Mammary epithelial cell (primary cell): ENCODE results near the gene SPARCL1.

Experiments used
- EZH2 ChIP-seq: IDR thresholded peaks from 2 replicates; pipeline ENCODE4 v1.6.1; 2012; ENCODE audit warnings: low read length, inconsistent platforms, borderline replicate concordance
- TF ChIP-seq, protein P1 (sequence below), 2 donors: IDR thresholded peaks in 1 of 2; conservative IDR thresholded peaks in 1 of 2; 2 replicates each; pipeline ENCODE4 v1.5.1; 2011 to 2012; ENCODE audit warnings: inconsistent platforms in 2 of 2, low read length in 2 of 2, mild to moderate bottlenecking in 2 of 2, control low read depth in 1 of 2, low read depth in 1 of 2; ENCODE audit not compliant: insufficient read depth in 1 of 2; ENCODE audit errors: extremely low read depth in 1 of 2

DNA sequence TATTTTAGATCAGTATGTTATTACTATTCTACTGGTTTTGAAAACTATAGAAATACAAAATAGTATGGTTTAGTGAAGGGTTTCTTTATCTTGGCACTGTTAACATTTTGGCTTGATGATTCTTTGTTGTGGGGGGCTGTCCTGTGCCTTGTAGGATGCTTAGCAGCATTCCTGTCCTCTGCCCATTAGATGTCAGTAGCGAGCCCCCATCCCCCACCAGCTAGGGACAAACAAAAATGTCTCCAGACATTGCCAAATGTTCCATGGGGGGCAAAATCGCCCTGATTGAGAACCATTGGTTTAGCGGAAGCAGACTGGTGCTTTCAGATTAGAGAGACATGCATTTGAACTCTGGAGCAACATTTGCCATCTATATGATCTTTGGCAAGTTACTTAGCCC, 23.3 kb downstream of the SPARCL1 start:
- TF ChIP-seq, protein P1, sequence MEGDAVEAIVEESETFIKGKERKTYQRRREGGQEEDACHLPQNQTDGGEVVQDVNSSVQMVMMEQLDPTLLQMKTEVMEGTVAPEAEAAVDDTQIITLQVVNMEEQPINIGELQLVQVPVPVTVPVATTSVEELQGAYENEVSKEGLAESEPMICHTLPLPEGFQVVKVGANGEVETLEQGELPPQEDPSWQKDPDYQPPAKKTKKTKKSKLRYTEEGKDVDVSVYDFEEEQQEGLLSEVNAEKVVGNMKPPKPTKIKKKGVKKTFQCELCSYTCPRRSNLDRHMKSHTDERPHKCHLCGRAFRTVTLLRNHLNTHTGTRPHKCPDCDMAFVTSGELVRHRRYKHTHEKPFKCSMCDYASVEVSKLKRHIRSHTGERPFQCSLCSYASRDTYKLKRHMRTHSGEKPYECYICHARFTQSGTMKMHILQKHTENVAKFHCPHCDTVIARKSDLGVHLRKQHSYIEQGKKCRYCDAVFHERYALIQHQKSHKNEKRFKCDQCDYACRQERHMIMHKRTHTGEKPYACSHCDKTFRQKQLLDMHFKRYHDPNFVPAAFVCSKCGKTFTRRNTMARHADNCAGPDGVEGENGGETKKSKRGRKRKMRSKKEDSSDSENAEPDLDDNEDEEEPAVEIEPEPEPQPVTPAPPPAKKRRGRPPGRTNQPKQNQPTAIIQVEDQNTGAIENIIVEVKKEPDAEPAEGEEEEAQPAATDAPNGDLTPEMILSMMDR (conservative IDR thresholded peaks at IDR 0.05 in 1 of 2, IDR thresholded peaks at IDR 0.05 in 1 of 2; ENCODE audit: extremely low read depth in 1 of 2, insufficient read depth in 1 of 2, low read depth in 1 of 2, low read length in 2 of 2), result no peak
- TF ChIP-seq EZH2, result no peak
